ENCODE data around the gene ARCN1. TPM values are rescaled to one million over a fixed set of nuclear protein-coding genes. Genes with fewer than 3 reads are reported as not detected.

The ARCN1 gene
- total and polyA plus RNA-seq, 9 of the 15 experiments (the other 6 are each of a cell fraction or from before 2014, with no cell fraction given), result 30.0 to 224 (median 76.4) TPM

DNA sequence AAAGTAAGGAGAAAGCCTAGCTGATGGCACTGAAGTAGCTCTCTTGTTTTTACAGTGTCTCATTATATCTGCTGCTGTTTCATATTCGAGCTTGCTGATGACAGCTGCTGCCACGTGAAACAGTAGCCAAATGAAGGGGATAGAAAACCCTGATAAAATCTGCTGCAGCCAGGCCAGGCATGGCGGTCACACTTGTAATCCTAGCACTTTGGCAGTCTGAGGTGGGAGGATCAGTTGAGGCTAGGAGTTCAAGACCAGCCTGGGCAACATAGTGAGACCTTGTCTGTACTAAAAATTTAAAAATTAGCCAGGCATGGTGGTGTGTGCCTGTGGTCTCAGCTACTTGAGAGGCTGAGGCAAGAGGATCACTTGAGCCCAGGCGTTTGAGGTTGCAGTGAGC is 19.9 kb upstream of the ARCN1 start (continued):
- TF ChIP-seq CLOCK (CRISPR knock-in tag; IDR thresholded peaks at IDR 0.05; ENCODE audit: borderline replicate concordance) (no peak), ZNF263 (CRISPR knock-in tag; IDR thresholded peaks at IDR 0.05; ENCODE audit: borderline replicate concordance) (no peak), HMGN3 (IDR thresholded peaks at IDR 0.05; ENCODE audit: borderline replicate concordance, extremely low read depth, insufficient read length, low read depth, low read length) (no peak), CCNT2 (IDR thresholded peaks at IDR 0.05; ENCODE audit: borderline replicate concordance, extremely low read depth, insufficient read length, low read depth, low read length) (no peak), ETV6 (IDR thresholded peaks at IDR 0.05; ENCODE audit: borderline replicate concordance in 1 of 2, low read depth in 2 of 2, low read length in 1 of 2) (no peak), ETV6 (CRISPR knock-in tag; IDR thresholded peaks at IDR 0.05; ENCODE audit: borderline replicate concordance) (no peak)

DNA sequence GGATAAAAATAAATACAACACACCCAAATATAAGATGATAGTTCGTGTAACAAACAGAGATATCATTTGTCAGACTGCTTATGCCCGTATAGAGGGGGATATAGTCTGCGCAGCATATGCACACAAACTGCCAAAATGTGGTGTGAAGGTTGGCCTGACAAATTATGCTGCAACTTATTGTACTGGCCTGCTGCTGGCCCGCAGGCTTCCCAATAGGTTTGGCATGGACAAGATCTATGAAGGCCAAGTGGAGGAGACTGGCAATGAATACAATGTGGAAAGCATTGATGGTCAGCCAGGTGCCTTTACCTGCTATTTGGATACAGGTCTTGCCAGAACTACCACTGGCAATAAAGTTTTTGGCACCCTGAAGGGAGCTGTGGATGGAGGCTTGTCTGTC is 11.4 kb upstream of the ARCN1 start:
- in situ Hi-C loops (cut with MboI), result no loop called here
- TF ChIP-seq ZNF561 (CRISPR knock-in tag; conservative IDR thresholded peaks at IDR 0.05) (no peak), SETDB1 (IDR thresholded peaks at IDR 0.05; ENCODE audit: low read length) (no peak), E2F1 (CRISPR knock-in tag; IDR thresholded peaks at IDR 0.05) (no peak), KDM2B (CRISPR knock-in tag; IDR thresholded peaks at IDR 0.05) (no peak), POLR2H (tag; IDR thresholded peaks at IDR 0.05; ENCODE audit: low read depth) (no peak), HDAC3 (IDR thresholded peaks at IDR 0.05; ENCODE audit: borderline replicate concordance, partially characterized antibody) (no peak), ZNF408 (CRISPR knock-in tag; IDR thresholded peaks at IDR 0.05; ENCODE audit: low read depth) (no peak), ZNF785 (CRISPR knock-in tag; IDR thresholded peaks at IDR 0.05) (no peak), TBP (optimal IDR thresholded peaks at IDR 0.05; ENCODE audit: low read depth, low read length) (no peak), FOXK2 (conservative IDR thresholded peaks at IDR 0.05 in 1 of 2, IDR thresholded peaks at IDR 0.05 in 1 of 2; ENCODE audit: low read depth in 2 of 2) (no peak), ZNF57 (CRISPR knock-in tag; IDR thresholded peaks at IDR 0.05) (no peak), RAD51 (IDR thresholded peaks at IDR 0.05; ENCODE audit: borderline replicate concordance, low read depth) (no peak), RFX5 (IDR thresholded peaks at IDR 0.05; ENCODE audit: low read depth, low read length) (no peak)

More for the DNA sequence above, 11.4 kb upstream of the ARCN1 start:
- no peak overlapping the region for H3K4me3 ChIP-seq
- no peaks in the 10 kb centered on the region for H3K27me3 ChIP-seq (ENCODE audit: control insufficient read depth in 2 of 2, insufficient read depth in 2 of 2, low read length in 2 of 2)
- no peak overlapping the region for H3K9ac ChIP-seq (ENCODE audit: insufficient read depth in 1 of 2, low read depth in 2 of 2, low read length in 2 of 2)
- no TSS peak for BruUV-seq (replicated peaks)
- H3K9me3 ChIP-seq (replicated peaks; ENCODE audit: control insufficient read depth, insufficient read depth, low read depth, low read length), result no peaks in the 10 kb centered on the region
- H3K4me1 ChIP-seq (replicated peaks in 1 of 2; ENCODE audit: control insufficient read depth in 2 of 2, insufficient read depth in 2 of 2, low read length in 2 of 2), result peaks cover 0 to 5% of the 10 kb centered on the region in 2 experiments; a peak in 4 of 5 replicates
- CTCF ChIA-PET (ENCODE audit: low intra/inter-chr PET ratio), result no interaction called here
- H3K79me2 ChIP-seq (ENCODE audit: control insufficient read depth, insufficient read depth, low read length), result no peaks in the 10 kb centered on the region; the same call in 2 of the 3 replicates
- H3K9me1 ChIP-seq (ENCODE audit: control insufficient read depth, insufficient read depth, low read length), result no peaks in the 10 kb centered on the region
- no peak for DNase-seq (ENCODE audit: extremely low read depth in 1 of 4, low spot score in 3 of 4)
- no peak overlapping the region for H3K4me2 ChIP-seq (ENCODE audit: insufficient read depth, low read length)
- no peak for FAIRE-seq
- WGBS (ENCODE audit: insufficient coverage, low coverage, missing lambda C conversion rate), result 54% methylated on average over 4 of the region's 4 CpGs
- no peaks in the 10 kb centered on the region for H4K20me1 ChIP-seq (replicated peaks; ENCODE audit: control insufficient read depth, insufficient read depth, low read length)
- no peak overlapping the region for H2AFZ ChIP-seq (ENCODE audit: low read depth, low read length)
- no peaks in the 10 kb centered on the region; the same call in 2 of the 3 replicates for H3K36me3 ChIP-seq (ENCODE audit: control insufficient read depth, insufficient read depth, low read length)
- H3K27ac ChIP-seq (ENCODE audit: extremely low read depth, low read depth, low read length), result no peak overlapping the region
- intact Hi-C loops (cut with micrococcal nuclease), result loop anchor here (10.0 kb wide), 2 partner anchors 46 to 156 kb away; partner anchors contain the start of gene ATP5MG
- POLR2A ChIA-PET, result no interaction called here
- no peak for ATAC-seq

All from K562 (cell line).